COLO668 (cell line): ENCODE results near the gene ZNF783.
"Not testable (repeated sequence)": the region's sequence is repeated elsewhere in the genome, so short reads cannot be mapped to it uniquely, and the experiment has no call there.

Experiments used
- DNase-seq: peaks from one replicate; lab custom pipeline; 2025; ENCODE audit not compliant: unreplicated experiment; lab: John Stamatoyannopoulos, UW

Gene ZNF783

GRCh38 chr7:149239345-149240143, 22.5 kb upstream of the ZNF783 start, which contains the start of gene ZNF212:
TSS of gene ZNF212 (plus strand) at chr7:149239651. CDS start at chr7:149239779, 128 bp downstream.
- DNase-seq = peak; percentile 92

GRCh38 chr7:149240637-149241036, 21.4 kb upstream of the ZNF783 start:
- DNase-seq = no peak

GRCh38 chr7:149241696-149242095, 20.3 kb upstream of the ZNF783 start:
- DNase-seq = no peak

- no peak for DNase-seq
Observed at GRCh38 chr7:149245244-149245643, 16.8 kb upstream of the ZNF783 start.

- DNase-seq = no peak
Observed at GRCh38 chr7:149245744-149246143, 16.3 kb upstream of the ZNF783 start.

- no peak for DNase-seq
Observed at GRCh38 chr7:149248777-149249176, 13.2 kb upstream of the ZNF783 start.

- not testable (repeated sequence) for DNase-seq
Observed at GRCh38 chr7:149250151-149250550, 11.8 kb upstream of the ZNF783 start.

GRCh38 chr7:149251518-149251917, 10.5 kb upstream of the ZNF783 start:
- not testable (repeated sequence) for DNase-seq

GRCh38 chr7:149252378-149252777, 9.6 kb upstream of the ZNF783 start:
- DNase-seq = no peak

- no peak for DNase-seq
Observed at GRCh38 chr7:149253665-149254064, 8.3 kb upstream of the ZNF783 start.

GRCh38 chr7:149254181-149254858, 7.7 kb upstream of the ZNF783 start:
- no peak for DNase-seq

- DNase-seq = no peak
Observed at GRCh38 chr7:149255174-149255573, 6.8 kb upstream of the ZNF783 start.

- no peak for DNase-seq
Observed at GRCh38 chr7:149256568-149256967, 5.4 kb upstream of the ZNF783 start.

GRCh38 chr7:149257146-149257545, 4.8 kb upstream of the ZNF783 start:
- DNase-seq = no peak

GRCh38 chr7:149261316-149261828, 624 bp upstream of the ZNF783 start:
- peak; percentile 17 for DNase-seq

- no peak for DNase-seq
Observed at GRCh38 chr7:149266451-149266850, 4.5 kb downstream of the ZNF783 start.

GRCh38 chr7:149267733-149268132, 5.7 kb downstream of the ZNF783 start:
- no peak for DNase-seq

GRCh38 chr7:149274424-149274823, 12.4 kb downstream of the ZNF783 start:
- DNase-seq = not testable (repeated sequence)

- DNase-seq = no peak
Observed at GRCh38 chr7:149277871-149278270, 15.9 kb downstream of the ZNF783 start.

GRCh38 chr7:149278396-149278795, 16.4 kb downstream of the ZNF783 start:
- DNase-seq = no peak

- no peak for DNase-seq
Observed at GRCh38 chr7:149279111-149279743, 17.2 kb downstream of the ZNF783 start.

- no peak for DNase-seq
Observed at GRCh38 chr7:149280151-149280550, 18.2 kb downstream of the ZNF783 start.
